HTR-8/SVneo (cell line): ENCODE data around the gene ATXN1.
A peak's percentile ranks its signal among the peaks of the same experiment; 100 is the strongest.

Source experiments
- DNase-seq: peaks from one replicate; pipeline ENCODE4 v3.0.0; 2011; ENCODE audit warnings: low spot score, mixed read lengths; ENCODE audit not compliant: insufficient read length
- FAIRE-seq: peaks from 2 replicates; lab custom pipeline; 2011; peaks lifted over from hg19 to GRCh38; lab: Jason Lieb, UNC

Gene ATXN1

DNA sequence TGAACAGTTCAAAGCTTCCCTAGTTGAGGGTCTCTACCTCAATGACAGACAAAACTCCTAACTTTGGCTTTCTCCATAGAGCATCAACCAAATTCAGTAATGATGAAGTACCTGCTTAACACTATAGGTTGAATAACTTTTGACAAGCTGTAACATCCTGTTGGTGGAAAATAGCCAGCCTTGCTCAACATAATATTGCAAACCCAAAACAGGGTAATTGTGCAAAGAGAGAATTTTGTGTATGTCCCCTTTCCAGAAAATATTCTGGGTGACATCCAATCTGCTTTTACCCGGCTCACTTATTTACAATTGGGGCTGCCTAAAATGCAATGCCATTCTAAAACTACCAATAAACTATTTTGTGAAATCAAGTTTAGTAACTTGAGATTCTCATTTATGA is 72.8 kb downstream of the ATXN1 start:
- DNase-seq (no peak), FAIRE-seq (no peak)

DNA sequence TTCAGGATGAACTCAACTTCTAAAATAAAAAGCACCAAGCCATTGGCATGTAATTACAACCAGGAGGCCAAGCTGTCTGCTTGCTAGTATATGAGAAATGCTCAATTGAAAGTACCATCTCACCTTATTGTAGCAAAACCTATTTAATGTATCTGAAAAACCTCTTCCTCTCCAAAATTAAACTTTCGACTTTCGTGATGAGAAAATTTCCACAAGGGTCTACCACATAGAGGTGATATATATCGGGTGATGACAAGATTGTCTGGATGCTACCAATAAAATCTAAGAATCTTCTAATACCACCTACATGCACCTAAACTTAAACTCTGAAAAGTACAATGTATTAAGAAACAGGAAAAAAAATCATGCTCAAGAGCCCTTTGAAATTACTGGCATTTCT is 74.2 kb downstream of the ATXN1 start:
- no peak for DNase-seq
- FAIRE-seq, result no peak

DNA sequence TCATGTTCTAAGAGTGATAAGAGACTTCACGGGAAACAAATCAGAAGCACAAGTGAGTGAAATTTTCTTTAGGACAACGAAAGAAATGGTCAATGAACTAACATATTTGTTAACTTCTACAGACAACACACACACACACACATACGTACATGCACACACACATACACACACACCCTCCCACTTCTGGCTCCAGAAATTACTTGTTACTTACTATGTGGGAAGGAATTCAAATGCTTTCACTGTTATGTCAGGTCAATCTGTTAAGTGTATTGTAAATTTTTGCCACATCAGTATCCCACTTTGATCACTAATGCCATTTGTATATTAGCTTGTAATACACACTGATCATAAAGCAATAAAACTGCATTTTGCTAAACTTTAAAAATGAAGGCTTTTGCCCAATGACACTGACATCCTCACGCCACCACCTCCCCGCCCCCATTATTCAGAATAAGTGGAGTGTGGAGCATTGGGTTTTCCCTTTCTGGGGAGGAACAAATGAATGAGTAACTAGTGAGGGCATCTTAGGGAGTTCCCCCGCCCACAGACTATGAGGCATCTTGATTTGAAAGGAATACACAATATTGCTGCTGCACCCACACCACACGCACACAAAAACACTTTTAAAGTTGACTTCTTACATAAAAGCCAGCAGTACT is 76.2 kb downstream of the ATXN1 start:
- DNase-seq, result no peak
- peak; percentile 40 for FAIRE-seq

DNA sequence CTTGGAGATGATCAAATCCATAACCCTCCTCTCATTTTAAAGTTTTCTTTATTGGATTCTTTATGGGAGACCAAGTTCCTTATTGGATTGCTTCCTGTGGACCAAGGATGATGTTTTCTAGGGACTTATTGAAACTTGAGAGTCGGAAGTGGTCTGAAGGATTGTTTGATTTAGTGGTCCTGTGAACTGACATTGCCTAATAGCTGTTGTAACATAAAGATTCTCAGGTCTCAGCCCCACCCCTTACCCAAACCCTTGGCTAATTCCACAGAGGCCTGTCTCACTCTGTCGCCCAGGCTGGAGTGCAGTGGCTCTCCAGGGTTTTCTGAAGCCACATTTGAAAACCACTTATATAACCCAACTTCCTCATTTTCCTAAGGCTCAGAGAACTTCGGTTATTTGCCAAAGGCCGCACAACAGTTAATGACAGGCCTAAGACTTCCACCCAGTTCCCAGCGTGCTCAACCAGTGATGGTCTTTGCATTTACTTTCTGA is 77.0 kb downstream of the ATXN1 start:
- no peak for FAIRE-seq

DNA sequence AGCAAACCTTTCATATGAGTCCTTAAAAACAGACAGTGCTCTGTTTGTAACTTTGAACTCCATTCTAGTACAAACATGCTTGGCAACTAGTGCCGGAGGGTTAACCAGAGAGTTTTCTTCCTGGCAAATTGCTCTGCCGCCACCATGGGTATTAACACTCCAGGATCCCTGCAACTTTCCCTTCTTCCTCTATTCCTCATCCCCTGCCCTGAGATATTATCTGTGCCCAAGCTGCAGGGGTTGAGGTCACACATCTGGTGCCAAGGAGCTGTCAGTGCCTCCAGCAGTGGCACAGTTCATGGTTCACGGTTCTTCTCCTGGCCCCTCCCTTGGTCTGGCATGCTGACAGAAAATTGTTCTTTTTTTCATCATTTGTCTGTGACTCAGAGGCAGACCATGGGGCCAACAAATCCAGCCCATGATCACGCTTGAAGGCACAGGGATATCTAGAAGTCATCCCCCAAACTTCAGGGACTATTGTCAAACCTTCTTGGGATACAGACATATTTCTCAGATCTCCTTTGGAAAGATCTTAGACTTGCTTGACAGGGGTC is 77.5 kb downstream of the ATXN1 start:
- DNase-seq (no peak), FAIRE-seq (peak; percentile 9)

More for the DNA sequence above, 77.0 kb downstream of the ATXN1 start:
- no peak for DNase-seq

DNA sequence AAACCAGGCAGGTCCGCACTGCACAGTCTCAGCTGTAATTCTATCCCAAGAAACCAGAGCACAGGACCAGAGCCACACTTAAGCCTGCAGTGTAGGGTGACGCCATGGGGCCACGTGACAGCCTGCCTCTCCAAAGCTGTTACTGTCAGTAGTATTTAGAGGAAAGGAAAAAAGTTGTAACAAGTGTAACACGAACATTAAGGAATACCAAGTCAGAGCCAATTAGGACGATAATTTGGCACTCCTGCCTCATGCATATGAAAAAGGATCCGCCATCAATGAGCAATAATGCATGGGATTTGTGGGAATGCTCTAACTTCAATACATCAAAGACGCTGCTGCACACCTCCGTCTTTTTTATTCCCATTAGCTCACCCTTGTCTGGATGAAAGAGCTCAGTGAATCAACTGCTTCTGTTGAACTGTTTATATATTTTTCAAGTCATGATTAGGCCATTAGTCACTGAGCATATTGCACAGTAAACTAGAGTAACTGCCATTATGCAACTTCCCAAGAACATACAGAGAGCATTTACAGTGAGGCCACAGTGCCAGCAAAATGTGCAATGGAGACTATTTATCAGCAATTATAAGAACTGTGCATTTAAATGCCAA is 79.9 kb downstream of the ATXN1 start:
- FAIRE-seq (peak; percentile 23), DNase-seq (peak; percentile 57)

DNA sequence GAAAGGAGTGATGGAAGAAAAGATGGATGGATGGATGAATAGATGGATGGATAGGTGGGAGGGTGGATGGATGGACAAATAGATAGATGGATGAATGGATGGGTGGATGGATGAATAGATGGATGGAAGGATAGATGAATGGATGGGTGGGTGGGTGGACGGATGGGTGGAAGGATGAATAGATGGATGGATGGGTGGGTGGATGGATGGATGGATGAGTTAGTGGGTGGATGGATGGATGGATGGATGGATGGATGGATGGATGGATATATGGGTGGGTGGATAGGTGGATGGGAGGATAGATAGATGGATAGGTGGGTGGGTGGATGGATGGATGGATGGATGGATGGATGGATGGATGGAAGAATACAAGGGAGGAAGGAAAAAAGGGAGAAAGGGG is 82.2 kb downstream of the ATXN1 start:
- no peak for DNase-seq

DNA sequence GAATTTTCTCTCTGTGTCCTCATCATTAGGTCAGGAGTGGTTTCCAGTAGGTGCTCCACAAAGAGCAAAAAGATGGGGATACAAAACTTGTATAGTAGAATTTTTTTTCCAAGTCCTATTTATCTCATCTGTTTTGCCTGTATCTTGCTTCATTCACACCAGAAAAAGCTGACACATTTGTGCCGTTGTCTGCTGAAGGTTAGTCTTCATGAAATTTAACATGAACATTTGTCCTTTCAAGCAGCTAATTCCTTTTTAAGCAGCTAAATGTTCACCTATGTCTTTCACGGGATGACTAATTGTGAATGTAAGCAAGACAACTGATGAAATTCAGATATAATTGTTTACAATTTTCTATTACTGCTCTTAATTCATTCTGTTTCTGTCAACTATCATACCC is 83.8 kb downstream of the ATXN1 start:
- FAIRE-seq, result no peak
- DNase-seq, result no peak

More for the DNA sequence above, 82.2 kb downstream of the ATXN1 start:
- no peak for FAIRE-seq

DNA sequence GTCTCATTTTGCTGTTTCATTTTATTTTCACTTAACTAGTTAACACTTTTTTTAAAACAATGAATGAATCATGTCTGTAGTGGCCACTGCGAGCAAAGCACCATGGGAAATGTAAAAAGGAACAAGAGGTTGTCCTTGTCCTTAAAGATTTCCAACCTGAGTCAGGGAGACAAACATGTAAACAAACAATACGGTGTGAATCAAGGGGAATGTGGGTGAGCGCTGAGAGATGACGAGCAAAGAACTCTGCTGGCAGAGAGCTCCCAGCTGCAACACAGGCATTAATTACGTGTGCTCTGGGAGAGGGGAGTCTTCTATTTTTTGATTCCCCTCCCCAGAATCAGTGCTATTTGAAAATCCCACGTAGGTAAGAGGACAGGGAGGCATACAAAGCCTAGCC is 84.3 kb downstream of the ATXN1 start:
- FAIRE-seq (no peak), DNase-seq (no peak)

DNA sequence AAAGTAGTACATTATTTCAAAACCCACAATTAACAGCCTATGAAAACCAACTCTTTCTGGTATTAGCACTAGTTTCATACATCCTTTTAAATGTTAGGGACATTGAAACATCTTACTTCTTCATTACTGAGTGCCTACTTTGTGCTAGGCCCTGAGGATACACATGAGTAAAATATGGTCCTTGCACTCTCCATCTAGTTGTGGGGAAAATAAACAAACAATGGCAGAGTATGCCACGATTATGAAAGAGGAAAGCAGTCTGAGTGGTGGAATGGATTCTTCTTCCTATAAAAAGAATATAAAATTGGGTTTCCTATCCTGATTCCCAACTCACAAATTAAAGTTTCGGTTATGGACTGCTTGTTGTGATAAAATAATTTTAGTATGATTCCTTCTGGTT is 84.9 kb downstream of the ATXN1 start:
- DNase-seq (no peak), FAIRE-seq (no peak)

DNA sequence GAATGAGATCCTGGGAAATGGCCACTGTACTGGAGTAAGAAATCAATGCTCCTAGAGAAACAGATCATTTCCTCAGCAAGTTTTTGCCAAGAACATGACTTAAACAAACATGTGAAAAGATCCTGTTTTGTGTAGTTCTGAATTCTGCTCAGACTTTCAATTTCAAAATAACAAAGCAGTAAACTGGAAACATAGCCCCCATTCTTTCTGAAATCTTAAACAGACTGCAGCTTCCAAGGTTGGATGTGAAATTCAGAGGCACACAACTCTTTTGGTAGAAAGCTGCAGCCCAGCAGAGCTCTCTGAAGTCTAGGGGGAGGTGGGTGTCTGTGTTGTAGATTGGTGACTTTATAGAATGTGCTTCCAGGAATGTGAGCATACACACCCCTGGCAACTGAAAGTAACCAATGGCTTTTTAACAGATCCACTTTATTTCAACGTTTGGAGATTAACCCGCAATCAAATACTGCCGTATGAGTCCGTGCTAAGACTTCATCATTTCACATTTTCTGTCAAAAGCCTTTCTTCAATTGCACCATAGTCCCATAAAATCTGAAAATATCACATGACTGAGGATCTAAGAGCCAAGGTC is 86.4 kb downstream of the ATXN1 start:
- FAIRE-seq (no peak), DNase-seq (no peak)

DNA sequence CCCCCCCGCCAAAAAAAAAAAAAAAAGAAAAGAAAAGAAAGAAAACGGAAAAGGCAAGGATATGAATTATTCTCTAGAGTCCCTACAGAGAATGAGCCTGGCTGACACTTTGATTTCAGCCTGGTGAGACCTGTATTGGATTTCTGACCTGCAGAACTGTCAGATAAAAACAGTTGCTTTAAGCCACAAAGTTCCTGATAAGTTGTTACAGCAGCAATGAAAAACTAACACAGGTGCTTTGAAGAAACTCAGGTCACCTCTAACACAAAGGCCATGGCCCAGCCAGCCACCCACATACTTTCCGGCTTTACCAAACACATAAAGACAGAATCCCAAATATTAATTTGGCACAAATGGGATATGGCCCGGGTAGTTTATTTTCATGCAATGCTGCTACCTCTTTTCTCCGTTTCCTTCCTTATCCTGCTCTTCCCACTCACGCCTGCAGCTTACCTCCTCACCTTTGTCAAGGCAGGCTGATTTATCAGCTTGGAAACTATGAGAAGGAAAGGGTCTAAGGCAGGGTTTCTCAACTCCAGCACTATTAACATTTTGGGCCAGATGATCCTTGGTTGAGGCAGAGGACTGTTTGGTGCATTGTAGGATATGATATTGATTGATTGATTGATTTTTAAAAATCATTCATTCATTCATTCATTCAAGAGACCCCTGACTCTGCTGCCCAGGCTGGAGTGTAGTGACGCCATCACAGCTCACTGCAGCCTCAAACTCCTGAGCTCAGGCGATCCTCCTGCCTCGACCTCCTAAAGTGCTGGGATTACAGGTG is 88.1 kb downstream of the ATXN1 start:
- FAIRE-seq (no peak), DNase-seq (no peak)

DNA sequence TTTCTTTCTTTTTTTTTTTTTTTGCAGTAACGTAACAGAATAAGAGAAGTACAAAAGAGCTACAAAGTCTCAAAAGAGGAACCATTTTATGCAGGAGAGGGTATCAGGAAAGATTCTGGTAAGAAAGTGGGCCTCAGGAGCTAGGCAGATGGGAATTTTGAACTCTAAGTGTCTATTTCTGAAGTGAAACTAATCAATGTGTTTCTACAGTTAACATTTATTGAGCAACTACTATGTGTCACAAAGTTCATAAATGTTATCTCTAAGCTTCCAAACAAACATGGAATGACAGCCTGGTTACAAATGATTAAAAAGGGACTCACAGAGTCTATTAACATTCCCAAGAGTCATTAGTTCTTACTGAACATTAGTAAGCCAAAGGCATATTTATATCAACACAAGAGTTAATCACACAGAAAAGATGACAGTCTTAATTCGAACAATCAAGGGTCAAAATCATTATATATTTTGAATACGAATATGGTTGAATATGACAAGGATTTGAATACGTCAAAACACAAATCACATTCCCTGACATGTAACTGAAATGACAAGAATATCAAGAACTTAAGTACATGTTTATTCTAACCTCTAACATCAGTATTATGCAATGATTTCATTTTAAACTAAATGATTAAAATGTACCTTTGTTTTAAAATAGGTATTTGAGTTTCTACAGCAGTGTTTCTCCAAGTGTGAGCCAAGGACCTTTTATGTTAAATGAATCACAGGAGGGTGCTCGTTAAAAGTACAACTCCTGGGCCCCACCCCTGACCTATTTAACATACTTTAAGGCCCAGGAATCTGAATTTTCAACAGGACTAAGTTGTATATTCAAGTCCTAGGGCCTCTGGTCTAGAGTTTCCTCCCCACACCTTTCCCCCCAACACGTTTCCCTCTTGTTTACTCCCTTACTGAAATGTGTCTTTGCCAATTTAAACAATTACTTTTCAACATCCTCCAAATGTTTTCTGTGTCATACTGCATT is 89.7 kb downstream of the ATXN1 start:
- FAIRE-seq (no peak), DNase-seq (no peak)

DNA sequence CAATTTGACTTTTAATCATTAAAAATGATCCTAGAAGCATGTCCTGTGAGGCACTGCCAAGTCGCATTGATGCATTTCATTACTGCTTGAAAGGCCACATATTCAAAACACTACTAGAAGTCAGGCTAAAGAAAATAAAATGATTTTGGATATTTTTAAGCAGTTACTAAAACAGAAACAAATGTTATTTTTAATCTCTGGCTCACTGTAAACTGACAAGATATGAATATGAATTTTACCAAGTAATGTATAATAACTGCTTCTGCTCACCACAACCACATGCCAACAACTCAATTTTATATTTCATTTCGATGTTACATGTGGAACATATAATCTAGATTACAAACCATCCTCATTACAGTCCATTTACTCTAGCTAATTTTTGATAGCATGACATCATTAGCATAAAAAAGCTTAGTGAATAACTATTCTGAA is 90.6 kb downstream of the ATXN1 start:
- DNase-seq, result no peak
- FAIRE-seq, result no peak

DNA sequence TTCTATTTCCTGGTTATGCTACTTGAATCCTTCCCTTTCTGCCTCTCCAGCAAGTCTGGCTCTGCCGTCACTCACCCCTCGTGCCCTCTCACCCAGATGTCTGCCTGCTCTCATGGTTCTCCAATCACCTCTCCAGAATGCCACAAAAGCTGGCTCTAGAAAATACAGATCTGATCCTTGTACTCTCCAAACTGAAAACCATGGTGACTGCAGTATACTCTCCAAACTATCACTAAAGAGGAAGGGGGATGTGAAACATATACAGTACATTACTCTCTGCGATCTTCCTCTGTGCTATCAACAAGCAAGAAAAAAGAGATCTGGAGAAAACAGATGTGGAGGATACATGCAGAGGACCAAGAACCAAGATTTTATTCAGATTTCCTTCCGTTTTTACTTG is 91.1 kb downstream of the ATXN1 start:
- DNase-seq (no peak), FAIRE-seq (no peak)

DNA sequence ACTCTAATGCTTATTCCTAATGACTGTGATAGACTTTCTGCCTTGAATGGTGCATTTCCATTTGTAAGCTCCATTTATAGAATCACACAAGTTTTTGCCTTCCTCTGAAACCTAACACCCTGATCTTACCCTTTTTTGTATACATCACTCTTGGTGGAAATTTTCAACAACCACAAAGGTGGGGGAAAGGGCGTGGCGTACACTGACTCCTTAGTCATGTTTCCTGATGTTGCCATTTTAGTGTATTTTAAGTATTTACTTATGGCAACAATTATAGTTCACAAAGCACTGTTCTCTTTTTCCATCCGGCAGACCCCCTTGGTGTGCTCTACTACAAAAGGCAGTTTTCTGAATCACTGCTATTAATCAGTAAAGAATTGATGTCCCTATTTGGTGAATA is 92.0 kb downstream of the ATXN1 start:
- no peak for FAIRE-seq
- DNase-seq, result no peak

DNA sequence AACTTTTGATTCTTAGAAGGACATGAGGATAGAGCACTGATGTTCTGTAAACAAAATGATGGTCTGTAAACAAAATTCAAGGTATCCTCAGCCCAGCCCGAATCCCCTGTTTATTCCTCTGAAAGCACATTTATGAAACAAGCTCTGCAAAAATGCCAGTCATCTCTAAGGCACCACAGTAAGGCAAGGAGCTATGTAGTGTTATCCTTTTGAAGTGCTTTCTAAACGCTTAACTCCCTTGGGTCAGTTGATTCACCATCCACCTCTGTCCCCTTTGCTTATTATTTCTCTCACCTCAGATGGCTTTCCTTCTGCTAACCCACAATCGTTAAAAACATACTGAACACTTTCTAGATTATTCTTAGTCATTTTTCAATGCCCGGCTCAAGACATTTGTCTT is 93.8 kb downstream of the ATXN1 start:
- FAIRE-seq, result no peak
- DNase-seq, result no peak

DNA sequence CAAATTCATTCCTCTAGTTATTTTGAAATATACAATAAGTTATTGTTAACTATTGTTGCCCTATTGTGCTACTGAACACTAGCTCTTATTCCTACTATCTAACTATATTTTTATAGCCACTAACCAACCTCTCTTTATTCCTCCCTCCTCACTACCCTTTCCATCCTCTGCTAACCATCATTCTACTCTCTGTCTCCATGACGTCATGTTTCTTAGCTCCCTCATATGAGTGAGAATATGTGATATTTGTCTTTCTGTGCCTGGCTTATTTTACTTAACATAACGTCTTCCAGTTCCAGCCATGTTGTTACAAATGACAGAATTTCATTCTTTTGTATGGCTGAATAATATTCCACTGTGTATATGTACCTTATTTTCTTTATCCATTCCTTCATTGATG is 95.3 kb downstream of the ATXN1 start:
- FAIRE-seq (no peak), DNase-seq (no peak)

DNA sequence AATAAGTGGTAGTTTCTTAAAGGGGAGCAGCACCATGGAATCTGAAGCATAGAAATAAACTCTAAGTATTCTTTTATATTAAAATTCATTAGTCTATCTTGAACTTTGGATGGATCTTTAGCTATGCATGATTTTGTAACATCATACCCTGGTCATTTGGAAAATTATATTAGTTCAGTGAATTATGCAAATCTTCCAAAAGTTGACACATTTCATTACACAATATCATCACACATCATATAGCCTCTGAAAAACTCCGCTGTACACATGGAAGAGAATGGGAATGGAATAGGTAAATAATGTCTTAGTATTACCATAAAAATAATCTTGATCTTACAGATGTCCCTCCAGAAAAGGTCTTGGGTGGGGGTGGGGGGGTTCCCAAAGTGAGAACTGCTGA is 96.1 kb downstream of the ATXN1 start:
- FAIRE-seq, result no peak
- DNase-seq, result no peak
